GM18873 (cell line): Measurements from ENCODE around the gene MXRA8.
"Not testable (repeated sequence)": the region's sequence is repeated elsewhere in the genome, so short reads cannot be mapped to it uniquely, and the experiment has no call there.

Experiments
- ATAC-seq: cut with Tn5 transposase; IDR thresholded peaks from one replicate; pipeline ENCODE4 v1.9.1; 2021; ENCODE audit warnings: mild to moderate bottlenecking, moderate library complexity, moderate number of reproducible peaks; ENCODE audit not compliant: unreplicated experiment, low FRiP score

The MXRA8 gene

DNA sequence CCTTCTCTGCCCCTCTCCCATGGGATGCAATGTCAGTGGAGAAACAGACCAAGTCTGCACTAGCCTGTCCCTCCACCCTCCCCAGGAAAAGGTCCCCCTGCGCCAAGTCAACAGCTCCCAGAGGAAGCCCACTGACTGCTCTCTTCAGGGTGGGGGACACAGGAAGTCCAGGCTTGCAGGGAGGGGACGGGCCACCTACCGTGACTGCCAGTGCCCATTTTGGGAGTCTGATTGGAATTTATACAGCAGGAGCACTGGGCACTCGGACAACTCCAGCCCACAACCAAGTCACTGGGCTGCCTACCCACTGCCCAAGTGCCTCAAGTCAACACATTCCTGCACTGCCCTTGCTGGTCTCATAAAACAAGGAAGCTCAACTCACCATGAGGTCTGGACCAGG lies 34.7 kb upstream of the MXRA8 start:
- ATAC-seq: no peak

DNA sequence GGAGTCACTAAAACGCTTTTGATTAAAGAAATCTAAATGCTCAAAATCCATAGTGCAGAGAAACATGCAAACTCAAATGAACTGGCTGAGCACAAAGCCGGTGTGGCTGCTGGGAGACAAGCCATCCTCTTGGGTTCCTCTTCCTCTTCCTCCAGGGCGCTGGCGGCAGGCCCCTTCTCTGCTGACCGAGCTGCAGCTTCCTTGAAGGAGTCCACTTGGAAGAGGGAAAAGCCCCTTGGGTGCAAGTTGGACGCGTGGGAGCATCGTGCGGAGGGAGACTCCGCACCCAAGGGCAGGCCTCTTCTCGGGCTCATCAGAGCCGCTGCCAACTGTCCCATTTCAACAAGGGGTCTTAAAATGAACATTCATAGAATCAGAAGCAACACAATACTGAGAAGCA lies 32.9 kb upstream of the MXRA8 start:
- ATAC-seq: no peak

GRCh38 chr1:1390675-1391074 lies 32.3 kb upstream of the MXRA8 start:
- ATAC-seq: no peak

DNA sequence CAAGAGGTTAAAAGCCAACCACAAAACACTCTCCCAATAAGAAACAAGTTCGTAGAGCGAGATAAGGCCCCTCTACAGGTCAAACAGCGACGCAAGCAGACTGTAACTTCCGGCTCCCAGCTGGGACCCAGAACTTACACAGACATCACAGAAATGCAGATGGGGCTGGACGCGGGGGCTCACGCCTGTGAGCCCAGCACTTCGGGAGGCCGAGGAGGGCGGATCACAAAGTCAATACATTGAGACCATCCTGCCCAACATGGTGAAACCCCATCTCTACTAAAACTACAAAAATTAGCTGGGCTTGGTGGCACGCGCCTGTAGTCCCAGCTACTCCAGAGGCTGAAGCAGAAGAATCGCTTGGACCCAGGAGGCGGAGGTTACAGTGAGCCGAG lies 29.7 kb upstream of the MXRA8 start:
- no peak for ATAC-seq

- ATAC-seq: no peak
Observed at GRCh38 chr1:1387098-1388077, 29.0 kb upstream of the MXRA8 start.

GRCh38 chr1:1385931-1386330 lies 27.6 kb upstream of the MXRA8 start:
- ATAC-seq: no peak

DNA sequence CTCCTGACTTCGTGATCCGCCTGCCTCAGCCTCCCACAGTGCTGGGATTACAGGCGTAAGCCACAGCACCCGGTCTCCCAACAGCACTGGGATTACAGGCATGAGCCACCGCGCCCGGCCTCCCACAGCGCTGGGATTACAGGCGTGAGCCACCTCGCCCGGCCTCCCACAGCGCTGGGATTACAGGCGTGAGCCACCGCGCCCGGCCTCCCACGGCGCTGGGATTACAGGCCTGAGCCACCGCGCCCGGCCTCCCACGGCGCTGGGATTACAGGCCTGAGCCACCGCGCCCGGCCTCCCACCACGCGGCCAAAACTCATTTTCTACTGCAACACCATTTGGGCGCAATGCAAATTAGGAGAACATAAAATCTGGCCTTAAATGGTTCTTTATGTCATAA lies 27.0 kb upstream of the MXRA8 start:
- not testable (repeated sequence) for ATAC-seq

- no peak for ATAC-seq
Observed at GRCh38 chr1:1381294-1381693, 22.9 kb upstream of the MXRA8 start.

DNA sequence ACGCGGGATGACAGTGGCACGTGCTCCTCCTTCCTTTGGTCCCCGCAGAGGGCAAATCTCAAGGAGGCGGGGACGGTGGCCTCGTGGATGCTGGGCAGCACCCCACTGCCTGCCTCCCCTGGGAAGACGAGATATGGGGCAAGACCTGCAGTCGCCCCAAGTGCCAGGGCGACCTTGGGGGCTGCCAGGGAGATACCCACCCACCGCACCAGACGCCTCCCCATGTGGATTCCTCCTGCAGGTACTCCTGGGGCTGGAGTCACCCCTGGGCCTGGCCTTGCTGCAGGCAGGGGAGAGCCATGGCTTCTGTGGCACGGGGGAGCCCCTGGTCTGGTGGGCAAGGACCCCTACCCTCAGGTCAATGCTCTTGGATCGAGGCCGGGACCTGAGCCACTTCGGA lies 22.5 kb upstream of the MXRA8 start:
- no peak for ATAC-seq

DNA sequence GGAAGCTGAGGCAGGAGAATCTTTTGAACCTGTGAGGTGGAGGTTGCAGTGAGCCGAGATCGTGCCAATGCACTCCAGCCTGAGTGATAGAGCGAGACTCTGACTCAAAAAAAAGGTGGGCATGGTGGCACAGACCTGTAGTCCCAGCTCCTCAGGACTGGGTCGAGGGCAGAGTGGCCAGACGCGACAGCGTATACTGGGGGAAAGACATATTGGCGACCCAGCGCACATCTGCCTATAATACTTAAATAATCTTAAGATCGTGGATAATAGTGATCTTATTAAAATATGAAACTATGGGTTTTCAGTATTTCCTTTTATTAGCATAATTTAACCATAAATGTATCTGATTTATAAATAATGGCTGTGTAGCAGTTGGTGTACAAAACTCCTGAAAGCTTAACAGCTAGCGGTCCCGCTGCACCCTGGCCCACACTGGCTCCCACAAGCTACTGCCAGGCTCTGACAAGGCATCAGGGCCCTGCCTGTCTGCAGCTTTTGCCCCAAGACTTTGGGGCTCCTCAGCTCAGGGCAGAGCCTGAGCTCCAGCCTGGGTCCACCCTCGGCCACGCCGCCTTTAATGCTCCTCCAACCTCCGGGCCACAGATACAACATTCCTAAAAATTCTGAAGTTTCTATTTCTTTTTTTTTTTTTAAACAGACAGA lies 19.3 kb upstream of the MXRA8 start:
- no peak for ATAC-seq

GRCh38 chr1:1376551-1377226 lies 18.3 kb upstream of the MXRA8 start:
- ATAC-seq: no peak

DNA sequence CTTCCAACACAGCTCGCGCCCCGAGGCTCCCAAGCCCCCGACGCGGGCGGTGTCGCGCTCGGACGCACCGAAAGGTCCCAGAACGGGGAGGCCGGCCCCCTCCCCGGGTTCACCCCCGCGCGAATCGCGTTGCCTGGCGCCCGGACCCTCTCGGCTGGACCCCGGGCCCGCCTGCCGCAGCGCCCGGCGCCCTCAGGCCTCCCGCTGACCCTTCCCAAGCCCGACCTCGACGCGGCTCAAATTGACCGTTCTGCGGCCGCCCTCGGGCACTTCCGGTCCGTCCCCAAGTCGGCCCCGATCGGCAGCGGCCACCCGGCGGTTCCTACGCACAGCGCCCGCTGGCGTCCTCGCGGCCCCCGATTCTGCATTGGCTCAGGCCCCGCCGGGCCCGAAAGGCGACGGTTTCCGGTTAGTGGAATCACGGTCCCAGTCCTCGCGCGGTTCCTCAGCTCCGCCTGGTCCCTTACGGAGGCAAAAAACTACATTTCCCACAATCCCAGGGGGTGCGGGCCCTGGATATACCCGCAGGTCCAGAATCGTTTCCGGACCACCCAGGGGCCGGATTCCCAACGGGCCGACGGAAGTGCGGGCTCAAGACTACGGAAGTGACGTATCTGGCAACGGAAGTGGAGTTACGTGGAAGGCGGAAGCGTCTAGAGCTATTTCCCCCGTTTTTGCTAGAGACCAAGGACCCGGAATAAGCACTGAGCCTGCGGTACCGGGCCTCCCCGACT lies 16.7 kb upstream of the MXRA8 start, which contains the start of gene AURKAIP1:
TSS of gene AURKAIP1 (minus strand) at position 279 of the 734 bp plus-strand sequence. CDS start 451 bp downstream, outside the sequence.
- ATAC-seq: peak; percentile 88

GRCh38 chr1:1374589-1374928 lies 16.2 kb upstream of the MXRA8 start:
- no peak for ATAC-seq

DNA sequence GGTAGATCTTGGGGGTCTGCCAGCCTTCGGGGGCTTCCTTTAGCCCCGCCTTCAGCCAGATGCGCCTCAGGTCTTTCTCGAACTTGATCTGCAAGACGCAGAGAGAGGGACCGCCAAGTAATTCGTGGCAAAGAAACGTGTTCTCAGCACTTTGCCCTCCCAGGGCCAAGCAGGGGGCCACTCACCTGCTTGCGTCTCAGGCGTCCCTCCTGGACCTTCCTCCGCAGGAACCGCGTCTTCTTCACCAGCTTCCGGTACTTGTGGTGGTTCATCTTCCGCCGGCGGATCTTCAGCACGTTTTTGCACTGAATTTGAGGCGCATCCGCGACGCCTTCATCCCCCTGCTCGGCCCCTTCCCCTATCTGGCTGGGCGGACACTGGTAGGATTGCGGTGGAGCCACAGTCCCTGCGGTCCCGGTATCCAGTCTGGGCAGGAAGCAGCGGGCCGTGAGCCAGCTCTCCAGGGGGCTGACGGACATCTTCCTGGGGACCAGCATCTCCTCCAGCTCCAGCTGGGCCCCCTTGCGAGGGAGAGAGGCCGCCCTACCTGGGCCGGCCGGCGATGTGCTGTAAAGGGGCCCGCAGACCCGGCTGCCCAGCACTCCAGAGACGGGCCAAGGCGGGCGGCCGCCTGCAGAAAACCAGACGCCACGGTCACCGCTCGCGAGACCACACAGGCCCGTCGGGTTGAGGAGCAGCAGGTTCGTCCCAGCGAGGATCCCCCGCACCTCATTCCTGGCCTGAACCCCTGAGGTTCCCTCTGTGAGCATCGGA lies 15.6 kb upstream of the MXRA8 start:
- no peak for ATAC-seq

DNA sequence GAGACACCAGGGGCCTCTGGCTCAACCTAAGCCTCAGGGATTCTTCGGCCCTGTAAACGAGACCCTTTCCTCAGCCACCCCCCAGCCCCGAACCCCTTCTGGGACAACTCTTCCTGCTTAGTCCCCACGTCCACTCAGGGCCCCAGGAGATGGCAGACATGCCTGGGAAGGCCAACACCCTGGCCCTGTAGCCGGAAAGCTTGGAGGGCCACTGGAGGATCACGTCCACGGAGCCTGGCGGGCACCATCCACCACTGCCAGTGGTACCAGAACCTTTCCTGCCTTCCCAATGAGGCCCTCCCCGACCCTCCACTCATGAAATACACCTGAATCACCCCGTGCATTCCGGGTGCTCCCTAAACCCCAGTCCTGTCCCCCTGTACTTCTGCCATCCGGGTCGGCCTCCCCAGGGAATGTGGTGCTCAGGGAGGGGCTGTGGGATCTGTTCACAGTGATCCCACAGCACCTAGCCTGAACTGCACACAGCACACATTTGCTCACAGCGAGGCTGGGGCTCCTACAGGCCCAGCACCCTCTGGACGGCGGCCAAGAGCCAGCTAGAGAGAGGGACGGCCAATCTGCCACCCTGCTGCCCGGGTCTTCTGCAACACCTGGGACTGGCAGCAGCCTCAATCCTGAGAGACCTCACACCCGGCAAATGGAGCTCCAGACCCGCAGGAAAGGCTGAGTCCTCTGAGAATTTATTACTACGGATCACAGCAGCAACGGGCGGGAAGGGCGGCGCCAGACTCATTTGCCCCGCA lies 14.9 kb upstream of the MXRA8 start:
- ATAC-seq: no peak

DNA sequence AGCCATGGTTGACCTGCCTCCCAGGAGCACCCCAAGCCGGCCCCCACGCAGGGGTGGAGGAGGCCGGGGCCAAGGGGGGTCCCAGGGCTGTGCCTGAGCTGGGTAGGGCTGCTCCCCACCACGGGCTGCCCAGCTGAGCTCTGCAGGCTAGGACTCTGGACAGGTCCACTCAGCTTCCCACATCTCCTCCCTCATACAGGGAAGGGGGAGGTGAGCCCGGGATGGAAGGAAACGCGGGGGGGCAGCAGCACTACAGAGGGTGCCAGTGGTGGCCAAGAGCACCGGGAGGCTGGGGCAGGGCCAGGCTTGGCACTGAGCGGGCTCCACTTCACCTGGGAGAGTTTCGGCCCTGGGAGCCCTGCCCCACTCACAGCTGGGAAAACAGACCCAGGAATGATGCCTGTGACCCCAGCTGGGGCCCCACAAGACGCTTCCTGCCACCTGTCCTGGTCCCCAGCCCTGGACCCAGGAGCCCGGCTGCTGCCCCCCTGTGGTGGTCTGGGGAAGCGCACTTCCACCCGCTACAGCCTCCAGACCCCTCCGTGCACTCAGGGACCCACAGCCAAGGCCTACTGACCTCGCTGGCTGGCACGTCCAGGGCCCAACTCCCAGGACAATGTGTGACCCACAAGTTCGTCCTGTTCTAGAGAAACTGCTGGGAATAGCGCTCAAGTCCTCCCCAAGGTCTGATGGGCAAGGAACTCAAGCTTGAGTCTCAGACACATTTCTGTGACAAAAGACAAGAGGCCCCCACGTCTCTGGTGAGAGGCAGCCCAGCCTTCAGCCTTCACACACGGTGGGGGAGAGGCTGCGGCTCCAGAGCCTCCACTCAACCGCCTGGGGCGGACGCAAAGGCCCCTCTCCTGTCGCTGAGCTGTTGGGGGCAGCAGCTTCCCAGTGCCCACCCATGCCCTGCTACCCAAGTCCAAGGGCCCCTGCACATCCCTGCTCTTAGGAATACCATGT lies 13.7 kb upstream of the MXRA8 start:
- ATAC-seq: no peak

DNA sequence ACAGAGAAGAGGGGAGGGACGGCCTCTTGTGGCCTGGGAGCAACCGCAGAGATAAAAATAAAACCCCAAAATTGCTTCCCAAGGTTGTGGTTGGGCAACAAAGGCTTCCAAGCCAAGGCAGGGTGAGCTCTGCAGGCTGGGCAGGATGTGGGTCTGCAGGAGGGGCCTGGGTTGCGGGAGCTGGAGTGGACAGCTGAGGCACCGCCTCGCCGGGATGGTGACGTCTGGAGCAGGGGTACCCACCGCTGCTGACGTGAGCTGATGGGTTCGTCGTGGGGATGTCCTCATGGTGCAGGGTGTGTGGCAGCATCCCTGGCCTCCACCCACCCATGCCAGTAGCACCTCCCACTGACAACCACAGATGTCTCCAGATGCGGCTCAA lies 13.0 kb upstream of the MXRA8 start:
- no peak for ATAC-seq

DNA sequence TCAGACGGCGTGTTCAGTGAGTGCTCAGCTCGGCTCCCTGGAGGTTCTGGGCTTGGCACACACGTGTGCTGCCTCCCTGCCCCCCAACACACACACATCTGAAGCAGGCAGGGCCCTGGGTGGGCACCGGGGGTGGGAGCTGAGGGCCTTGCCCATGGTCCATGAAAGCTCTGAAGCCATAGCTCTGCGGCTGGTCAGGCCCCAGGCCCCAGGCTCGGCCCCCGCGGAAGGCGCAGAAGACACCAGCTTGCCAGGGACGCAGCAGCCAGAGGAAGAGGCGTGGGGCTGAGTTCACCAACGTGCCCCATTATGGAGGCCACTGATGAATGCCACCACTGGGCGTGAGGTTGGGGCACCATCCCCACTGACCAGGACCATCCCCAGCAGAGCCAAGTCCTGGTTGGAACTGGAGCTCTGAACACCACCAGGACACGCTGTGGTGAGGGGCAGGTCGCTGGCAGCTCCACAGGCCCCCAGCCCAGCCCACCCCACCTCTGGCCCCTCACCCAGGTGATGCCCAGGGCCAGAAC lies 12.5 kb upstream of the MXRA8 start:
- ATAC-seq: no peak
